AG09319 (cell line): Measurements from ENCODE around the gene DAB2.
"Not testable (repeated sequence)": the region's sequence is repeated elsewhere in the genome, so short reads cannot be mapped to it uniquely, and the experiment has no call there.

Experiments
- DNase-seq: peaks from one replicate; pipeline ENCODE4 v3.0.0-alpha.2; 2010; ENCODE audit warnings: low read depth; ENCODE audit errors: extremely low read depth
- TF ChIP-seq, protein P1 (sequence below): IDR thresholded peaks from 2 replicates; pipeline ENCODE4 v1.5.1; 2011; ENCODE audit warnings: low read depth, mild to moderate bottlenecking, inconsistent platforms, low read length, moderate library complexity

DAB2 gene

DNA sequence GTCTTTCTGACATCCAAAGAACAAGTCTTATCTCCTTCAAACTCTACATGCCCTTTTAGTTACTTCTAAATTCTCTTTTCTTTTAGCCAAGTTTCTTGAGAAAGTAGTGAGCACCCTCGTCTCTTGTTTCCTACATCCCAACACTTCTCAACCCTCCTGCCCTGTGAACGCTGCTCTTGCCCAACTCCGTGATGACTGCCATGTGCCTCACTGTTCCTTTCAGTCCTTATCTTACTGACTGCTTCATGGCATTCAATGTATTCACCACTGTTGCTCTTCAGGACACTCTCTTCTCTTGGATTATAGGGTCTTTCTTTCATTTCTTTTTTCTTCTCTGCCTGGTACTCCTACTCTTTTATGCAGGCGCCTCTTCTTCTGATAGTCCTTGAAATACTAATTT is 75.3 kb downstream of the DAB2 start:
- TF ChIP-seq, protein P1, sequence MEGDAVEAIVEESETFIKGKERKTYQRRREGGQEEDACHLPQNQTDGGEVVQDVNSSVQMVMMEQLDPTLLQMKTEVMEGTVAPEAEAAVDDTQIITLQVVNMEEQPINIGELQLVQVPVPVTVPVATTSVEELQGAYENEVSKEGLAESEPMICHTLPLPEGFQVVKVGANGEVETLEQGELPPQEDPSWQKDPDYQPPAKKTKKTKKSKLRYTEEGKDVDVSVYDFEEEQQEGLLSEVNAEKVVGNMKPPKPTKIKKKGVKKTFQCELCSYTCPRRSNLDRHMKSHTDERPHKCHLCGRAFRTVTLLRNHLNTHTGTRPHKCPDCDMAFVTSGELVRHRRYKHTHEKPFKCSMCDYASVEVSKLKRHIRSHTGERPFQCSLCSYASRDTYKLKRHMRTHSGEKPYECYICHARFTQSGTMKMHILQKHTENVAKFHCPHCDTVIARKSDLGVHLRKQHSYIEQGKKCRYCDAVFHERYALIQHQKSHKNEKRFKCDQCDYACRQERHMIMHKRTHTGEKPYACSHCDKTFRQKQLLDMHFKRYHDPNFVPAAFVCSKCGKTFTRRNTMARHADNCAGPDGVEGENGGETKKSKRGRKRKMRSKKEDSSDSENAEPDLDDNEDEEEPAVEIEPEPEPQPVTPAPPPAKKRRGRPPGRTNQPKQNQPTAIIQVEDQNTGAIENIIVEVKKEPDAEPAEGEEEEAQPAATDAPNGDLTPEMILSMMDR: no peak
- DNase-seq: no peak

DNA sequence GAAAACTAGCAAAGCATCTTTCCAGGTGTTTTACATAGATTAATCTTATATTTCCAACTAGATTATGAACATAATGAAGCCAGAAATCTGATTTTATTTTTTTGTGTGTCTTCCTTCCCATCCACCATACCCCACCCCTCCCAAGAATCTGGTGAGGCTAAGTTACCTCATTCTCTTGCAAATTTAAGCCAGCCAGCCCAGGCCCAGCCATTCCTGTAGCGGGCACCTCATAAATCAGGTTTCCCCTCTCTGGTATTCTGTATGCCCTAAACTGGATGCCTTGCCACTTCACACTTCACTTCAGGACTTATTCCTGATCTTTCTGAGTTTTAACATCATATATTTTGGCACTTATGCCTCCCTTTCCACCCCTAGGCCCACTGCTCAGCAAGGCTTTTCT is 82.3 kb downstream of the DAB2 start:
- TF ChIP-seq, protein P1: no peak
- no peak for DNase-seq

GRCh38 chr5:39341896-39342295 is 82.9 kb downstream of the DAB2 start:
- TF ChIP-seq, protein P1: no peak

DNA sequence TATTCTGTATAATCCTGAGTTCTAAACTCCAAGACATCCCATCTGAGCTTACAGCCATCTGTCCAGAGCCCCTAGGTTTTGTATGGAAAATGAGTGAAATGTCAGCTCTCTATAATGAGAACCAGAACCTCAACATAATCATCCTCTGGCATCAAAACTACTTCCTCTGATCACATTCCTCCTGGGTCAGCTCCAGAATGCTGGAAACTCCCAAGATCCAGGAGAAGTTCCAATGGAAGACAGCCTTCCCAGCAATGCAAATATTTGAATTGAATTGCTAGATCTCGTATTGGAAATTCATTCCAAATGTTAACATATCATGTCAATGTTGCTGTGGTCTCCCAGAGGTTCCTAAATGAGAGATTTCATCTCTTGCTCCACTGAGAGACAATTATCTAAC is 84.3 kb downstream of the DAB2 start:
- TF ChIP-seq, protein P1: no peak
- DNase-seq: no peak

More at GRCh38 chr5:39341896-39342295, 82.9 kb downstream of the DAB2 start:
- no peak for DNase-seq

GRCh38 chr5:39337252-39337915 is 87.4 kb downstream of the DAB2 start:
- TF ChIP-seq, protein P1: no peak
- no peak for DNase-seq

DNA sequence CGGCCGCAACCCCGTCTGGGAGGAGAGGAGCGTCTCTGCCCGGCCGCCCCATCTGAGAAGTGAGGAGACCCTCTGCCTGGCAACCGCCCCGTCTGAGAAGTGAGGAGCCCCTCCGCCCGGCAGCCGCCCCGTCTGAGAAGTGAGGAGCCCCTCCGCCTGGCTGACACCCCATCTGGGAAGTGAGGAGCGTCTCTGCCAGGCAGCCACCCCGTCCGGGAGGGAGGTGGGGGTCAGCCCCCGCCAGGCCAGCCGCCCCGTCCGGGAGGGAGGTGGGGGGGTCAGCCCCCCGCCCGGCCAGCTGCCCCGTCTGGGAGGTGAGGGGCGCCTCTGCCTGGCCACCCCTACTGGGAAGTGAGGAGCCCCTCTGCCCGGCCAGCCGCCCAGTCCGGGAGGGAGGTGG is 90.5 kb downstream of the DAB2 start:
- DNase-seq: not testable (repeated sequence)

- TF ChIP-seq, protein P1: no peak
- no peak for DNase-seq
Observed at GRCh38 chr5:39333104-39333503, 91.7 kb downstream of the DAB2 start.

GRCh38 chr5:39331861-39332381 is 92.9 kb downstream of the DAB2 start:
- TF ChIP-seq, protein P1: no peak
- DNase-seq: no peak
